DMS79 treated with DMSO at 0.1 percent for 48 hours (cell line): ENCODE measurements around the gene SLCO4C1.
"Not testable (repeated sequence)": the region's sequence is repeated elsewhere in the genome, so short reads cannot be mapped to it uniquely, and the experiment has no call there.

Experiments used
- DNase-seq: peaks from one replicate; lab custom pipeline; 2025; lab: John Stamatoyannopoulos, UW

SLCO4C1 gene, protein sequence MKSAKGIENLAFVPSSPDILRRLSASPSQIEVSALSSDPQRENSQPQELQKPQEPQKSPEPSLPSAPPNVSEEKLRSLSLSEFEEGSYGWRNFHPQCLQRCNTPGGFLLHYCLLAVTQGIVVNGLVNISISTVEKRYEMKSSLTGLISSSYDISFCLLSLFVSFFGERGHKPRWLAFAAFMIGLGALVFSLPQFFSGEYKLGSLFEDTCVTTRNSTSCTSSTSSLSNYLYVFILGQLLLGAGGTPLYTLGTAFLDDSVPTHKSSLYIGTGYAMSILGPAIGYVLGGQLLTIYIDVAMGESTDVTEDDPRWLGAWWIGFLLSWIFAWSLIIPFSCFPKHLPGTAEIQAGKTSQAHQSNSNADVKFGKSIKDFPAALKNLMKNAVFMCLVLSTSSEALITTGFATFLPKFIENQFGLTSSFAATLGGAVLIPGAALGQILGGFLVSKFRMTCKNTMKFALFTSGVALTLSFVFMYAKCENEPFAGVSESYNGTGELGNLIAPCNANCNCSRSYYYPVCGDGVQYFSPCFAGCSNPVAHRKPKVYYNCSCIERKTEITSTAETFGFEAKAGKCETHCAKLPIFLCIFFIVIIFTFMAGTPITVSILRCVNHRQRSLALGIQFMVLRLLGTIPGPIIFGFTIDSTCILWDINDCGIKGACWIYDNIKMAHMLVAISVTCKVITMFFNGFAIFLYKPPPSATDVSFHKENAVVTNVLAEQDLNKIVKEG

GRCh38 chr5:102296178-102296817 lies at the start of gene SLCO4C1:
TSS of gene SLCO4C1 (minus strand) at chr5:102296284. CDS start at chr5:102296262, 22 bp downstream.
- DNase-seq = peak; percentile 55

GRCh38 chr5:102341681-102342288 lies 45.7 kb upstream of the SLCO4C1 start:
- peak; percentile 18 for DNase-seq

DNA sequence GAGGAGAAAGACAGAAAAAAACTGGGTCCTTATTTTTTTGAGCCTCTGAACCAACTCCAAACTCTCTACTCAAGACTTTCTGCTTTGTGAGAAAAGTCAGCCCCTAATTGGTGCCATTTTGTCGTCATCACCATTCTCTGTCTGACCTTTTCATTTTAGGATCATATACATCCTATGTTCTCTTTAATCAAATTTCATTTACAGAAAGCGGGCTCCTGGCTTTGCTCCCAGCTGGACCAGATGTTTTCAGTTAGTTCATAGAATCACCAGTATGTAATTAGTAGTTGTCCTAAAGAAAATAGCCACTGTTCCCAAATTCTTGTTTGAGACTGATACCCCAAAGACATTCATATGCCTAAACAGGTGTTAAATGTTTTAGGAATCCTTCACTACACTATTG lies 28.6 kb upstream of the SLCO4C1 start:
- DNase-seq = no peak

DNA sequence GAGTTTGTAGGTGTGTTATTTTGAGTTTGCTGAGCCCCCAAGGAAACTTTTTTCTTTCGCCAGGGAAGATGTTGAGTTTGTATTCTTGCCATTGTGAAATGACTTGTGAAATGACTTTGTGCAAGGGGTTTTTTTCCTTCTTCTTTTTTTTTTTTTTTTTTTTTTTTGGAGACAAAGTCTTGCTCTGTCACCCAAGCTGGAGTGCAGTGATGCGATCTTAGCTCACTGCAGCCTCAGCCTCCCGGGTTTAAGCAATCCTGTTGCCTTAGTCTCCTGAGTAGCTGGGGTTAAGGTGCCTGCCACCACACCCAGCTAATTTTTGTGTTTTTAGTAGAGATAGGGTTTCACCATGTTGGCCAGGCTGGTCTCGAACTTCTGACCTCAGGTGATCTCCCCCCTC lies 22.7 kb upstream of the SLCO4C1 start:
- not testable (repeated sequence) for DNase-seq

- DNase-seq = no peak
Measured at GRCh38 chr5:102314328-102314727, 18.2 kb upstream of the SLCO4C1 start.

GRCh38 chr5:102313912-102314311 lies 17.8 kb upstream of the SLCO4C1 start:
- no peak for DNase-seq

DNA sequence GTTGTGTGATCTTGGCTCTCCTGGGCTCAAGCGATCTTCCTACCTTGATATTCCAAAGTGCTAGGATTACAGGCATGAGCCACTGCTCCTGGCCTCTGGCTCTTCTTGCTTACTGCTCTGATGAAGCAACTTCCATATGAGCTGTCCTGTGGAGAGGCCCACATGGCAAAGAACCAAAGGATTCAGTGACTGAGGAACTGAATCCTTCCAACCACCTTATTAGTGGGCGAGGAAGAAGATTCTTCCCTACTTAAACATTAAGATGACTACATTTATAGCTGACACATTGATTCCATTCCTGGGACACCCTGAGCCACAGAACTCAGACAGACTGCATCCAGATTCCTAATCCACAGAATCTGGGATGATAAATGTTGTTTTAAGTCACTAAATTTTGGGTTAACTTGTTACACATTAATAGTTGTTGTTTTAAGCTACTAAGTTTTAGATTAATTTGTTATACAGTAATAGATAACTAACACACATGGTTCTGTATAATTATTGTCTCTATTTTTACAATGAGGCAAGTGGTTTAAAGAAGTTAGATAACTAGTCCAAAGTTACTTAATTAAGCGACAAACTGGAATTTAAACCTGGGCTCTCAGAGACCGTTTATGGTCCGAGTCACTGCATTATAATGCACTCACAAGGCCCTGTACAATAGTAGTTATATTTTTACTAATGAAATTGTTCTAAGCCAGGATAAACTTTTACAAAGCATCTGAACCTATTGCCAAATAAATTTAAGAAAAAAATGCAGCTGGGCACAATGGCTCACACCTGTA lies 16.7 kb upstream of the SLCO4C1 start:
- no peak for DNase-seq

DNA sequence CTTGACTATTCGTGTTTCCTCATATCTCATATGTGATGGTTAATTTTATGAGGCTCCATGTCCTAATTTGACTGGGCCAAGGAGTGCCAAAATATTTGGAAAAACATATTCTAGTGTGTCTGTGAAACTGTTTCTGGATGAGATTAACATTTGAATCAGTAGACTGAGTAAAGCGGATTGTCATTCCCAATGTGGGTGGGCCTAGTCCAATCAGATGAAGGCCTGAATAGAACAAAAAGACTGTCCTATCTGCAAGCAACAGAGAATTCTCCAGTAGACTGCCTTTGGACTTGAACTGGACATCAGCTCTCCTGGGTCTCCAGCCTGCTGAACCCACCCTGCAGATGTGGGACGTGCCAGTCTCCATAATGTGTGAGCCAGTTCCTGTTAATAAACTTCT lies 13.5 kb upstream of the SLCO4C1 start:
- no peak for DNase-seq

GRCh38 chr5:102307232-102307631 lies 11.1 kb upstream of the SLCO4C1 start:
- no peak for DNase-seq

- no peak for DNase-seq
Measured at GRCh38 chr5:102306121-102306520, 10.0 kb upstream of the SLCO4C1 start.

DNA sequence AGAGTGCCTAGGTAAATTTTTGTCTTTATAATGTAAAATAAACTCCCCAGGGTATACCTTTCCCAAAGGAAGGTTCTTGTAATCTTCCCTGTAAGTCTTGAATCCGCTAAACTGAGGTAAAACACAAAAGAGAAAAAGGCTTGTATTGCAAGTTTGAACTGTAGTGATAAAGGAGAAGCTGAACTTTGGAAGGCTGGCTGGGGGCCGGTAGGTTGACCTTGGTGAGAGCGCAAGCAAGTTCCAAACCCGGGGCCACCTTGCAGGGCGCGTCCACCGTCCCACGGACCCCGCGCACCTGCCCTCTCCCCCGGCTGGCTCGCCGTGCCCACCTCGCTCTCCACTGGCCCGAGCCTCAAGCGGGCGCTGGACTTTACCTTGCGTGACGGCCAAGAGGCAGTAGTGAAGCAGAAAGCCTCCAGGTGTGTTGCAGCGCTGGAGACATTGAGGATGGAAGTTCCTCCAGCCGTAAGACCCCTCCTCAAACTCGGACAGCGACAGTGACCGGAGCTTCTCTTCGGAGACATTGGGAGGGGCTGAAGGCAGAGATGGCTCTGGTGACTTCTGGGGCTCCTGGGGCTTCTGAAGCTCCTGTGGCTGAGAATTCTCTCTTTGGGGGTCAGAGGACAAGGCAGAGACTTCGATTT lies 428 bp downstream of the SLCO4C1 start:
- no peak for DNase-seq

DNA sequence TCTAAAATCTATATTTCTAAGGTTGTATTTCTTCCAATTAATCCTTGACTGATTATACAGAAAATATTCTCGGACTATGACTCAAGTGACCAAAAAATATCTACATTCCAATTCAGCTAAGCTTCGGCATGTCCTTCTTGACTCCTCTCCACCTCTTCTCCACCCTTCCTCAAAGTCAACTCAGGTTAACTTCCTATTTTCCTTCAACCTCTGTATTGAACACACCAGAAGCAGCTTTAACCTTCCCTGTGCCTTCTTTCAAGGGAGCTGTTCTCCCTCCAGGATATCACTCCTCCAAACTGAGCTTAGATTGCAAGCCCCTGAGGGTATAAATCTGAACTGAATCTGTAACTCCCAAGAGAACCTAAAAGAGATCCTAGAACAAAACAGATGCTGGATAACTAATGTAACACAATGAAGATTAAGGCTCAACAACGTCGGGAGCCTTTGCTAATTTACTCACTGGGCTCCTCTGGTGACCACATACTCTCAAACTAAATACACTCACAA lies 1.1 kb downstream of the SLCO4C1 start:
- peak; percentile 34 for DNase-seq

DNA sequence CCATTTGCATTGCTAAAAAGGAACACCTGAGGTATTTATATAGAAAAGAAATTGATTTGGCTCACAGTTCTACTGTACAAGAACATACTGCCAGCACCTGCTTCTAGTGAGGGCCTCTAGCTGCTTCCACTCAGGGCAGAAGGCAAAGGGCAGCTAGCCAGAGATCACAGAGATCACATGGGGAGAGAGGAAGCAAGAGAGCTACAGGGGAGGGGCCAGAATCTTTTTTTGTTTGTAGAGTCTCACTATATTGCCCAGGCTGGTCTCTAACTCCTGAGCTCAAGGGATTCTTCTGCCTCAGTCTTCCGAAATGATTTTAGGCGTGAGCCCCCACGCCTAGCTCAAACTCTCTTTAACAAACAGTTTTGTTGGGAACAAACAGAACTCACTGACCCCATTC lies 6.1 kb downstream of the SLCO4C1 start:
- DNase-seq = no peak

GRCh38 chr5:102289251-102289899 lies 6.7 kb downstream of the SLCO4C1 start:
- no peak for DNase-seq

DNA sequence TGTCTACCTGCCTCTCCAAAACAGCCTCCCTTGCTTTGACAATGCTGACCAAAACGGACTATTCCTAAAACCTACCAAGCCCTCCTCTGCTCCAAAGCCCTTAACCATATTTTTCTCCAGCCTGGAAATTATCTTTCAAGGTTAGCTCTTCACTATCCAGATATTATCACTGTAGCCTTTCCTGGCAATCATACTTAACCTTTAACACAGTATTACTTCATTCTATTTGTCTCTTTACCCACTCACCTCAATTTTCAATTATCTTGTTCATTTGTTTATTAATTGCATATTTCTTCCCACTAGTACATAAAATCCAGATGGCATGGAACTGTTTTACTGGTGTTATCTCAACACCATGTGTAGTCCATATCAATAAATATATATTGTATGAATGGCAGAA lies 7.5 kb downstream of the SLCO4C1 start:
- no peak for DNase-seq

GRCh38 chr5:102286476-102286875 lies 9.6 kb downstream of the SLCO4C1 start:
- DNase-seq = no peak

DNA sequence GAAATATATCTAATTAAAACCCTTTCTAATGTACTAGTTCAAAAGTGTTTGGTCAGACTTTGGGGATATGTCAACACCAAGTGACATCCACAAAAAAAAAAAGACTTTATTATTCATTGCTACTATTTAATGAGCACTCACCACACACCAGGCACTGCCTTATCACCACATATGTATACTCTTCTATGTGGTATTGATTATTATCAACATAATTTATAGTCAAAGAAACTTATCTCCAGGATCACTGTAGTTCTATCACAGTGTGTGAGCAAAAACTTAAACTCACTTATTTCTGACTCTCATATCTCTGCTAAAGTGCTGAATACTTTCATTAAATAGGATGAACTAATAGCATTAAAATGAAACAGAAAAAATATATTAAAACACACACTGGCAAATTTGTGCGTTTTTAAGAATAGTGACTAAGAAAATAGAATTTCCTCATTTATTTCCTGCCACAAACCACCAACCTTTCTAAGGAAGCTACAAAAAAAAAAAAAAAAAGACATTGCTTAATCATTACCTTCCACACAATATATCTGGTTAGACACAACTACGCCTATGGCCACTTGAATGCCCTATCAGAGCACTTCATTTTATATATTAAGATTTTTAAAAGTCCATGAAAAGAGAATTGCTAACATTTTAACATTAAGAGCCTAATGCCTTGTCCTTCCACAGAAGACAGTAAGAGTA lies 12.8 kb downstream of the SLCO4C1 start:
- no peak for DNase-seq

DNA sequence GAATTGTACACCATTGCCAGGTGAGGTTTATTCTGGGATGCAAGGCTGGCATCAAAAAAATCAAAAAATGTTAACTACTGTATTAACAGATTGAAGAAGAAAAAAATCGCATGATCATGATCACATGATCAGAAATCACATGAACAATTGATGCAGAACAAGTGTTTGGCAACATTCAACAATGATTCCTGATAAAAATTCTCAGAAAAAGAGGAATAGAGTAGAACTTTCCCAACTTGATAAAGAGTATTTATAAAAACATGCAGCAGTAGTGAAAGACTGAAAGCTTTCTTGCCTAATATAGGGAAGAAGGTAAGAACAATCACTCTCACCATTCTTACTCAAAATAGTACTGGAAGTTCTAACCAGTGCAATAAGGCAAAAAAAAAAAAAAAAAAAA lies 16.4 kb downstream of the SLCO4C1 start:
- no peak for DNase-seq

DNA sequence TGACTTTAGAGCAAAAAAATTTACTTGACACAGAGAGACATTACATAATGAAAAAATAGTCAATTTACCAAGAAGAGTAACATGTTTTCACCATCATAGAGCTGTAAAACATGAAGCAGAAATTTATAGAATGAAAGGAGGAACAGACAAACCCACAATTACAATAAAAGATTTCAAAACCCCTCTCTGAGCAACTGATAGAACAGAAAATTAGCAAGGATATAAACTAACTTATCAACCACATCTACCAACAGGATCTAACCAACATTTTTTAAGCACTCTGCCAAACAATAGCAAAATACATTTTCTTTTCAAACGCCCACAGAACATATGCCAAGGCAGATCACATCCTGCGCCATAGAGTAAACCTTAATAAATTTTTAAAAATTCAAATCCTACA lies 17.9 kb downstream of the SLCO4C1 start:
- DNase-seq = no peak

- no peak for DNase-seq
Measured at GRCh38 chr5:102277144-102277543, 18.9 kb downstream of the SLCO4C1 start.
